Measurements from ENCODE around the gene FXYD5. TPM values are rescaled to one million over a fixed set of nuclear protein-coding genes. Genes with fewer than 3 reads are reported as not detected.

FXYD5 gene
- total and polyA plus RNA-seq, 2 donors (not counting 3 experiments of a cell fraction or from before 2014, with no cell fraction given) = 223 to 290 TPM

GRCh38 chr19:35114353-35115176, 40.0 kb upstream of the FXYD5 start:
- no peak overlapping the region for H3K4me2 ChIP-seq (ENCODE audit: insufficient read depth, low read length)
- no peak overlapping the region for H2AFZ ChIP-seq (ENCODE audit: low read depth, low read length)
- FAIRE-seq (peak; percentile 63), DNase-seq (ENCODE audit: low read depth, low spot score) (peak; percentile 60)
- intact Hi-C loops (cut with micrococcal nuclease) = loop anchor here (1.0 kb wide), 3 partner anchors 21 to 155 kb away; partner anchors contain the start of gene LGI4
- H3K4me1 ChIP-seq (ENCODE audit: control insufficient read depth, extremely low read depth, insufficient read depth, low read length) = no peaks in the 10 kb centered on the region
- ChIA-PET CTCF (interaction anchor here (1.0 to 2.2 kb wide), 6 partner anchors 10 to 238 kb away, joined by 3 to 20 read pairs (median 6); partner anchors contain the start of gene LGI4), POLR2A (no interaction called here)
- H3K9ac ChIP-seq (replicated peaks; ENCODE audit: extremely low read depth, insufficient read depth, low read length) = no peak overlapping the region
- dilution Hi-C loops (cut with MboI; ENCODE audit: extremely low pct_ligation_motif_present, low sequenced_read_pairs) = no loop called here
- H3K9me1 ChIP-seq (replicated peaks; ENCODE audit: control insufficient read depth, extremely low read depth, insufficient read depth, low read length) = no peaks in the 10 kb centered on the region
- no peaks in the 10 kb centered on the region for H3K79me2 ChIP-seq (ENCODE audit: control insufficient read depth, insufficient read depth, low read length)
- no peak overlapping the region for H3K4me3 ChIP-seq (replicated peaks in 1 of 3; ENCODE audit: insufficient read depth in 1 of 3, low read depth in 1 of 3, low read length in 3 of 3)
- no peaks in the 10 kb centered on the region for H3K9me3 ChIP-seq (replicated peaks; ENCODE audit: control insufficient read depth, insufficient read depth, low read length)
- H3K27ac ChIP-seq (ENCODE audit: insufficient read depth, low read depth, low read length) = no peak overlapping the region
- TF ChIP-seq MAX (IDR thresholded peaks at IDR 0.05; ENCODE audit: insufficient read depth, insufficient read length) (no peak), FOS (IDR thresholded peaks at IDR 0.05; ENCODE audit: borderline replicate concordance, insufficient read depth, low read length) (no peak), MYC (IDR thresholded peaks at IDR 0.05; ENCODE audit: low read depth, low read length) (no peak), CTCF (IDR thresholded peaks at IDR 0.05; ENCODE audit: extremely low read depth in 1 of 2, insufficient read depth in 1 of 2, low read depth in 1 of 2, low read length in 2 of 2) (peak; percentile 96 to 97), EZH2 (IDR thresholded peaks at IDR 0.05; ENCODE audit: borderline replicate concordance, low read depth, low read length, severe bottlenecking) (no peak)
- no peaks in the 10 kb centered on the region for H4K20me1 ChIP-seq (replicated peaks; ENCODE audit: control insufficient read depth, extremely low read depth, insufficient read depth, low read length)
- H3K27me3 ChIP-seq (ENCODE audit: control insufficient read depth in 2 of 2, insufficient read depth in 2 of 2, low read length in 2 of 2) = no peaks in the 10 kb centered on the region
- BruUV-seq (replicated peaks) = no TSS peak
- no peaks in the 10 kb centered on the region for H3K36me3 ChIP-seq (ENCODE audit: control insufficient read depth in 2 of 2, extremely low read depth in 1 of 2, insufficient read depth in 2 of 2, low read length in 2 of 2)

Data from endothelial cell of umbilical vein (primary cell).